Measurements from ENCODE around the gene ZNF580.

The ZNF580 gene, protein sequence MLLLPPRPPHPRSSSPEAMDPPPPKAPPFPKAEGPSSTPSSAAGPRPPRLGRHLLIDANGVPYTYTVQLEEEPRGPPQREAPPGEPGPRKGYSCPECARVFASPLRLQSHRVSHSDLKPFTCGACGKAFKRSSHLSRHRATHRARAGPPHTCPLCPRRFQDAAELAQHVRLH

DNA sequence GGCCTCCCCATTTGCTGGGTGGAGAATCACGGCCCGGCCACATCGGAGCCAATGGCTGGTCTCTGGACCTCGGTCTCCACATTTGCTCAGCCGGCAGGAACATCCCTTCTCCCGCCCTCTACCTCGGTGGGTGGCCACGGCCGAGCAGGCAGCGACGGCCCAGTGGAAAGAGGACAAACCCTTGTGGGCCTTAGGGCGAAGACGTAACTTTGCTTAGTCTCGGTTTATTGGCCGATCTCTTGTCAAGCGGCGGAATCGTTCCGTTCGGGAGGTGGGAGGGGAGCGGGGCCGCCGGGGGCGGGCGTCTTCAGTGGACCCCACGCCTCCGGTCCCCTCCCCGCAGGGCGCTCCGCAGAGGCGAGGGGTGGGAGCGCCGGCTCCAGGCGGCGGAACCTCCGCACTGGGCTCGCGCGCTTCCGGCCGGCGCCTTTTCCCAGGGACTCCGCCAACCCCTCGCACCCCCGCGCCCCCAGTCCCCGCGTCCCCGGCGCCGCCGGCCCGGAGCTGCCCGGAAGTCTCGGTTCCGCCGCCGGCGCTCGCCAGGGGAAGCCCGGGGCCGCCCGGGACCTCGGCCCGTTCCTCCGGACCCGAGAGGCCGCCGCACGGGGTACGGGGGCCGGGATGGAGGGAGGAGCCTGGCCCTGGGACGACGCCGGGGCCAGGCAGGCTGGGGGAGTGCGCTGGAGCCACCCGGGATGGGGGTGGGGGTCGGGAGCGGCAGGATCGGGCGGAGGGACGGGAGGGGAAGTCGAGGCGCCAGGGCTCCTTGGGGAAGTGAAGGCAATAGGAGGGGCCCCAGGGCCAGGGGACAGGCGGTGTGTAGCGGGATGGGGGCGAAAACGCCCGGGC is at the start of gene ZNF580:
Gene ZNF580 (plus strand): TSS at position 426 of the 849 bp plus-strand sequence. CDS start 1,507 bp downstream, outside the sequence.
- H2AFZ ChIP-seq (ENCODE audit: low read depth, low read length), result peak within 1 kb of the TSS; percentile 29
- H3K4me1 ChIP-seq (ENCODE audit: insufficient read depth, low read length), result peaks cover 45% of the 10 kb centered on the region
- peaks cover 16% of the 10 kb centered on the region for H3K36me3 ChIP-seq (ENCODE audit: insufficient read depth, low read length)
- H3K27me3 ChIP-seq (ENCODE audit: insufficient read depth, low read length), result no peaks in the 10 kb centered on the region
- H3K4me3 ChIP-seq (ENCODE audit: low read length), result peak within 1 kb of the TSS; percentile 74
- no peaks in the 10 kb centered on the region for H3K9me3 ChIP-seq (ENCODE audit: low read length)

DNA sequence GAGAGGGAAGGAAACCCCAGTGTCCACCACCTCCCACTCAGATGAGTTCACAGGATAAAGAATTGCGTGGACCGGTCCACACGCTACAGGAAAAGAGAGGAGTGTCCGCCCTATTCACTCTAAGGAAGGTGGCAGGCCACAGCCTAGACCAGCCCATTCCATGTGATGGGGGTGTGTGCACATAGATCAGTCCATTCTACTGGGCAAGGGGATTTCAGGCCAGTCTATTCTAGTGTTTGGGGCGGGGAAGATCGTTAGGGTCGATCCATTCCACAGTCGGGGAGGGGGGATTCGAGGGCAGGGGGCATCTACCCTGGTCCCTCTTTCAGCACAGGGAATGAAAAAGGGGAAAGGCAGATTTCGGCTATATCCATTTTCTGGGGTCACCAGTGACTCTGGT is 49.2 kb upstream of the ZNF580 start:
- Histone ChIP-seq H3K4me3 (ENCODE audit: low read length) (no peak overlapping the region), H3K9me3 (ENCODE audit: low read length) (peaks cover 6% of the 10 kb centered on the region), H3K27me3 (ENCODE audit: insufficient read depth, low read length) (no peaks in the 10 kb centered on the region), H3K4me1 (ENCODE audit: insufficient read depth, low read length) (peaks cover 7% of the 10 kb centered on the region), H2AFZ (ENCODE audit: low read depth, low read length) (no peak overlapping the region), H3K36me3 (ENCODE audit: insufficient read depth, low read length) (peaks cover 43% of the 10 kb centered on the region)

DNA sequence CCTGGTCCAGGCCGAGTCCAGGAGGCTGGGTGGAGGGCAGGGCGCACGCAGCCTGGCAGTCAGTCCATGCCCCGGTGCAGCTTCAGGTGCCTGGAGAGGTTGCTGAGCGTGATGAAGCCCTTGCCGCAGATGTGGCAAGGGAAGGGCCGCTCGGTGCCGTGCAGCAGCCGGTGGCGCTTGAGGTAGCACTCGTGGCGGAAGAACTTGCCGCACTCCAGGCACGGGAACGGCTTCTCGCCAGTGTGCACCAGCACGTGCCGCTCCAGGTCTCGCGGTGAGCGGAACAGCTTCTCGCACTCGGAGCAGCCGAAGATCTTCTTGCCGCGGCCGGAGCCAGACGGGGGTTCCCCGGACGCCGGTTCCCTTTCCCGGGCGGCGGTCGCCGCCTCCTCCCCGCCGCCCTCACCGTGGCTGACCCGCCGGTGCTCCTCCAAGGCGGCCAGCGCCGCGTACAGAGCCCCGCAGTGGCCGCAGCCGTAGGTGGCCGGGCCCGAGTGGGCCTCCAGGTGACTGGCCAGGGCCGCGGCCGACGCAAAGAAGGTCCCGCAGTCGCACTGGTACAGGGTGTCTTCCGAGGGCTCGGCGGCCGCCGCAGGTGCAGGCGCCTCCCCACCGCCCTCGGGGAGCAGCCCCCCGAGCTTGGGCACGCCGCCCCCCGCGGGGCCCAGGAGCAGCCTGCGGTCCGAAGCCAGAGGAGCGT is 48.3 kb upstream of the ZNF580 start:
- H3K4me1 ChIP-seq (ENCODE audit: insufficient read depth, low read length), result peaks cover under 1% of the 10 kb centered on the region
- H3K9me3 ChIP-seq (ENCODE audit: low read length), result peaks cover 6% of the 10 kb centered on the region
- peaks cover 50% of the 10 kb centered on the region for H3K36me3 ChIP-seq (ENCODE audit: insufficient read depth, low read length)
- no peak overlapping the region for H3K4me3 ChIP-seq (ENCODE audit: low read length)
- H3K27me3 ChIP-seq (ENCODE audit: insufficient read depth, low read length), result no peaks in the 10 kb centered on the region
- no peak overlapping the region for H2AFZ ChIP-seq (ENCODE audit: low read depth, low read length)

DNA sequence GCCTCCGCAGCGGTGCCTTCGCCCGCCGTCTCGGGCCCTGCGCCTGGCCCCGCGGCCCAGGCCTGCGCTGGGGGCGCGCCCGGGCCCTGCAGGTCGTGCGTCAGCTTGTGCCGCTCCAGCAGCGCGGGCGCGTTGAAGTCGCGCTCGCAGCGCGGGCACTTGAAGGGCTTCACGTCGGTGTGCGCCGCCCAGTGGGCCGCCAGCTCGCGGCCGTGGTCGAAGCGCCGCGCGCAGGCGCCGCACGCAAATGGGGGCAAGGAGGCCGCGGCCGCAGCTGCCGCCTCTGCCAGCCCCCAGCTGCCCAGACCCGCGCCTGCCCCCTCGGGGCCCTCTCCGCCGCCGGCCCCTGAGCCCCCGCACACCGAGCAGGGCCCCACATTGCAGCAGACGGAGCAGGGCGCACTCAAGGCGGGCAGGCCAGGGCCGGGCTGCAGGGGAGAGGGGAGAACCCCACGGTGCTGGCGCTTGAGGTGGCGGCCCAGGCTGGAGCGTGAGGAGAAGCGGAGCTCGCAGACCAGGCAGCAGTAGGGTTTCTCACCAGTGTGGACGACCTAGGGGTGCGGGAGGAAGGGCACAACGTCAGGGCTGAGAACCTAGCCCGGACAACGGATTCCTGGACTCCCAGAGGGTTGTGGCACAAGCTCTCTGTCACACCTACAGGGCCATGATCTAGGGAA is 47.6 kb upstream of the ZNF580 start:
- peaks cover 6% of the 10 kb centered on the region for H3K9me3 ChIP-seq (ENCODE audit: low read length)
- no peak overlapping the region for H3K4me3 ChIP-seq (ENCODE audit: low read length)
- H3K27me3 ChIP-seq (ENCODE audit: insufficient read depth, low read length), result no peaks in the 10 kb centered on the region
- H3K4me1 ChIP-seq (ENCODE audit: insufficient read depth, low read length), result no peaks in the 10 kb centered on the region
- peaks cover 51% of the 10 kb centered on the region for H3K36me3 ChIP-seq (ENCODE audit: insufficient read depth, low read length)
- no peak overlapping the region for H2AFZ ChIP-seq (ENCODE audit: low read depth, low read length)

DNA sequence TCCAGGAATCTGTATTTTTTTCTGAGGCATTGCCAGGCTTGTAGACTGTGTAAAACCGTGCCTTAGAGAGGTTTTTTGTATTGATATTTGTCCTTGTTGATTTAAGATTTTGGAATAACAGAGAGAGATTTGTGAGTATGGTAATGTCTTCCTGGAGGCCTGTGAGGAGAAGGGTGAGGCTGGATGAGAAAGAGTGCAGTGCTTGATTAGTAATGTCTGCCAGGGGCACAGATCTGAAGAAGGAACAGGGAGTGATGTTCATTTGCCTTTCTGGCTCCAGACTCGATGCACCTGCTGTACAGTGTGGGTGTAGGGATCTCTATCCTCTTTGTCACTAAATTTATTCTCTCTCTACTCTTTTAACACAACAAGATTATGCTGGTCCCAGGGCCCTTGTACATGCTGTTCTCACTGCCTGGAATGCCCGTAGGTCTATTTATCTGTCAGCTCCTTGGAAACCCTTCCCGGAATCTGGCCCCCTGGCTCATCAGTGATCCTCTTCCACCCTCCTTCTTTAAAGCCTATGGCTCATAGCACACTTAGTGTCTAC is 45.7 kb upstream of the ZNF580 start:
- H2AFZ ChIP-seq (ENCODE audit: low read depth, low read length), result no peak overlapping the region
- peaks cover 6% of the 10 kb centered on the region for H3K9me3 ChIP-seq (ENCODE audit: low read length)
- H3K36me3 ChIP-seq (ENCODE audit: insufficient read depth, low read length), result peaks cover 51% of the 10 kb centered on the region
- no peaks in the 10 kb centered on the region for H3K27me3 ChIP-seq (ENCODE audit: insufficient read depth, low read length)
- H3K4me1 ChIP-seq (ENCODE audit: insufficient read depth, low read length), result peaks cover 4% of the 10 kb centered on the region
- H3K4me3 ChIP-seq (ENCODE audit: low read length), result no peak overlapping the region

DNA sequence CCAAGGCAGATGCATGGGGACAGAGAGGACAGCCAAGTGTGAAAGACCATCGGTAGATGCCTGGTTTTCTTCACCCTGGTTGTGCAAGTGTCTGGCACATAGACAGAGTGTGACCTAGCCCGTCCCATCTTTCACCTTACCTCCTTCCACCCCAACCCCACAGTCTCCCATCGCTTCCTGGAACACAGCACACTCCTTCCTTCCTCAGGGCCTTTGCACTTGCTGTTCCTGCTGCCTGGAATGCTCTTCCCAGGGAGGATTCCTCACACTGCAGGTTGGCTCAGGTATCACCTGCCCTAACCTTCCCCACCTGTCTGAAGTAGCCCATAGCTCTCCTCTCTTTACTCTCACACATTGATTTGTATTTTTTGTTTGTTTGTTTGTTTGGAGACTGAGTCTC is 44.5 kb upstream of the ZNF580 start:
- peaks cover 6% of the 10 kb centered on the region for H3K9me3 ChIP-seq (ENCODE audit: low read length)
- H2AFZ ChIP-seq (ENCODE audit: low read depth, low read length), result no peak overlapping the region
- H3K36me3 ChIP-seq (ENCODE audit: insufficient read depth, low read length), result peaks cover 51% of the 10 kb centered on the region
- no peaks in the 10 kb centered on the region for H3K27me3 ChIP-seq (ENCODE audit: insufficient read depth, low read length)
- H3K4me1 ChIP-seq (ENCODE audit: insufficient read depth, low read length), result peaks cover 10% of the 10 kb centered on the region
- H3K4me3 ChIP-seq (ENCODE audit: low read length), result no peak overlapping the region

DNA sequence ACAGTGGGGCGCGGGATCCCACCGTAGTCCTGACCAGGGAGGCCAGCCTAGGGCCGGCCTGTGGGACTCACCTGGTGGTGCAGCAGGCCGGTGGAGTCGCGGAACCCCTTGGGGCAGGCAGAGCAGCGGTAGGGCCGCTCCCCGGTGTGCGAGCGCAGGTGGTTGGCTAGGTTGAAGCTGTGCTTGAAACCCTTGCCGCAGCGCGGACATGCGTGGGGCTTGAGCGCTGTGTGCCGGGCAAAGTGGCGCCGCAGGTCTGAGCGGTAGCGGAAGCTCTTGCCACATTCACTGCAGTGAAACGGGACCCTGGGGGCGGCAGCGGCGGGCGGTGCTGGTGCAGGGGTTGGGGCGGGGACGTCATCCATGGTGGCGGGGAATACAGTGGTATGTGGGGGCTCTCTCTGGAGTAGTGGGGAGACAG is 43.3 kb upstream of the ZNF580 start:
- no peaks in the 10 kb centered on the region for H3K27me3 ChIP-seq (ENCODE audit: insufficient read depth, low read length)
- peaks cover 6% of the 10 kb centered on the region for H3K9me3 ChIP-seq (ENCODE audit: low read length)
- H3K36me3 ChIP-seq (ENCODE audit: insufficient read depth, low read length), result peaks cover 39% of the 10 kb centered on the region
- no peak overlapping the region for H2AFZ ChIP-seq (ENCODE audit: low read depth, low read length)
- H3K4me3 ChIP-seq (ENCODE audit: low read length), result no peak overlapping the region
- H3K4me1 ChIP-seq (ENCODE audit: insufficient read depth, low read length), result peaks cover 10% of the 10 kb centered on the region

DNA sequence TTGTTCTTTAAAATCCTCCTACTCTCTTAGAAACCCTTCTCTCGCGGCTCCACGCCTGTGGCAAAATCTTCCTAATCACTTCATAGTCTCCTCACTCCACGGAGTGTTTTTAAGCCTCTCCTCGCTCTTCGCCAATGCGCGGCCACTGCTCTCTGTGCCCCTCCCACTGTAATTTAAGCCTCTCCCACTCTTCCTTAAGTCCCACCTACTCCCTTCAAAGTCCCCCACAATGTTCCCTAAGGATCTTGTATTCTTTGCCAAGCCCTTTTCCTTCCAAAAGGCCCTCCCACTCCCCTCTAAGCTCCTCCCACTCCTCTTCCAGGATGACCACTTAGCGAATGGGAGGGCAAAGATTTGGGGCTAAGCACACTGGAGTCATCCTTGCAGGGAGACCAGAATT is 42.8 kb upstream of the ZNF580 start:
- Histone ChIP-seq H3K9me3 (ENCODE audit: low read length) (peaks cover 6% of the 10 kb centered on the region), H2AFZ (ENCODE audit: low read depth, low read length) (no peak overlapping the region), H3K4me3 (ENCODE audit: low read length) (peak overlapping the region; percentile 81), H3K4me1 (ENCODE audit: insufficient read depth, low read length) (peaks cover 10% of the 10 kb centered on the region), H3K36me3 (ENCODE audit: insufficient read depth, low read length) (peaks cover 37% of the 10 kb centered on the region), H3K27me3 (ENCODE audit: insufficient read depth, low read length) (no peaks in the 10 kb centered on the region)

DNA sequence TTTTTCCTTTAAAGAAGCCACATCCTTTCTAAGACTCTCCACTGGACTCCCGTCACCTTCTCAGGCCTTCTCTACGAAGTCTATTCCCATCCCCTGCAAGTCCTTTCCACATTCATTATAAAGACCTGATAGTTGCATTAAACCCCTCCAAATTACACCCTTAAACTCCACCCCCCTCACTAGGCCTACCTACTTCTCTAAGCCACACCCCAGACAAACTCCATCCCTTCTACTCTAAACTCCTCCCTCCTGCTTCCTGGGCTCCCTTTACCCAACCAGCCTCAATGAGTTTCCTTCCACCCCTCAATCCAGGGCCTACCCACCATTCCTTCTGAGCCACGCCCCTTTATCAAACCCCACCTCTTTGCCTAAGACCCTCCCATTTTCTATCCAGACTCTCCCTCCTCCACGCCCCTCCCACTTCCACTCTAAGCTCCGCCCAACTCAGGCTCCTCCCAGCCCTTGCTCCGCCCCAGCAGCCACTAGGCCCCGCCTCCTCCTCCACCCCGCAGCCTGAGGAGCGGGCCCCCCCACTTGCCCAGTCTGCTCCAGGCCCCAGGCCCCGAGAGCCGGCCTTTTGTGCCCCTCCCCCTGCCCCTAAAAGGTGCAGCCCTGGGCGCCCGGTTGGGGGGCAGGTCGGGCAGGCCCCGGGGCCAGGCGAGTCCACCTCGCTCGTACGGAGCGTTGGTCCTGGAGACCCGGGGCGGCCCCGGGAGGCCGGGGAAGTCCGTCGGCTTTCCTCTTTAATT is 41.9 kb upstream of the ZNF580 start:
- Histone ChIP-seq H3K4me1 (ENCODE audit: insufficient read depth, low read length) (peaks cover 10% of the 10 kb centered on the region), H3K36me3 (ENCODE audit: insufficient read depth, low read length) (peaks cover 31% of the 10 kb centered on the region), H3K27me3 (ENCODE audit: insufficient read depth, low read length) (no peaks in the 10 kb centered on the region), H2AFZ (ENCODE audit: low read depth, low read length) (peak overlapping the region; percentile 49), H3K4me3 (ENCODE audit: low read length) (peak overlapping the region; percentile 81), H3K9me3 (ENCODE audit: low read length) (peaks cover 6% of the 10 kb centered on the region)

DNA sequence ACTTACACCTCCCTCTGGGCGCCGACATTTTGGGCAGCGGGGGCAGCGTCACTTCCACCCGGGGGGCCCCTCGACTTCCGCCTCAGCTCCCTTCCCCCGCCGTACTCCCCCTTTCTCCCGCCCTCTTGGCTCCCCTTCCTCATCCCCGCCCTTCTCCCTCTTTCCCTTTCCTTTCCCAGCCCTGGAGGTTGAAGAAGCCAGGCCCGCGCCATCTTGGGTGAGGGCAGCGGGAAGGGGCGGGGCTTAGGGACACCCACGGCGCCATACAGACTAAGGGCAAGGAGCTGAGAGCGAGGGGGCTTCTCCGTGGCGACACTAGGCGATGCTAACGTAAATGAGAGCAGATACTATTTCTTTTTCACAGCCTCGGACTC is 41.3 kb upstream of the ZNF580 start, which contains the start of gene FIZ1:
Gene FIZ1 (minus strand): TSS at position 50 of the 374 bp plus-strand sequence. CDS start 1,652 bp downstream, outside the sequence.
- Histone ChIP-seq H3K36me3 (ENCODE audit: insufficient read depth, low read length) (peaks cover 29% of the 10 kb centered on the region), H3K4me3 (ENCODE audit: low read length) (peak within 1 kb of the TSS; percentile 81), H3K9me3 (ENCODE audit: low read length) (peaks cover 6% of the 10 kb centered on the region), H3K27me3 (ENCODE audit: insufficient read depth, low read length) (no peaks in the 10 kb centered on the region), H2AFZ (ENCODE audit: low read depth, low read length) (peak within 1 kb of the TSS; percentile 49), H3K4me1 (ENCODE audit: insufficient read depth, low read length) (peaks cover 11% of the 10 kb centered on the region)

DNA sequence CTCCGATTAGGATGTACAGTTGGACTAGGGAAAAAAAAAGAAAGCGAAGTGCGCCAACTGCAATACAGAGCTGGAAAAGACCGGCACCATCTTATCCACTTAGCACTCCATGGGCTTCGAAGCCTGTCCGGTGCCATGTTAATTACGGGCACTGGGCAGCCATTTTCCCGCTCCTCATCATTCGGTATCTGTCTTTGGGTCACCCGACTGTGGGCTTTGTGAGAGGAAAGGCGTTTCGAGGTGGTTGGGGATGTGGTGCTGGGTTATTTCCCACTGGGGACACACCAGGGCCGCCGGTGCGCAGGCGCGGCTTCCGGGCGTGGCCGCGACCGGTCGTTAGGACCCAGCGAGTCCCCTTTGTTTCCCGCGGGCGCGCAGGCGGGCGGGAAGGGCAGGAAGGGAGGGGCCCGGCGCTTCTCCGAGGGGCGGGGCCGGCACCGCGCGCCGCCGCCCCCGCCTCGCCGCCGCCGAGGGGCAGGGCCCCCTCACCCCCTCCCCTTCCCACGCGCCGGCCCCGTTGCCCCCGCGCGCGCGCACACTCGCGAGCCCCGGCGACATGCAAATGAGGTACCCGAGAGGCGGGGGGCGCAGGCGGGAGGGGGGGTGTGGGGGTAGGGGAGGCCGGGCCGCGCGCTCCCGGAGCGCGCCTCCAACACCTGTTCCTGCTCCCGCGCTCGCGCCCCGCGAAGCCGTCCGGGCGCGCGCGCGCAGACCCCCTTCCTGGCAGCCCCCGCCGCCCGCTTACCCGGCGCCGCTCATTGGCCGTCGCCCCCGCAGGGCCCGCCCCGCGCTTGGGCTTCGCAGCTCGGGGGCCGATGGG is 40.8 kb upstream of the ZNF580 start, which contains the start of gene ZNF524:
Gene ZNF524 (plus strand): TSS at position 447 of the 820 bp plus-strand sequence. CDS start 1,825 bp downstream, outside the sequence.
- H3K36me3 ChIP-seq (ENCODE audit: insufficient read depth, low read length), result peaks cover 23% of the 10 kb centered on the region
- peaks cover 6% of the 10 kb centered on the region for H3K9me3 ChIP-seq (ENCODE audit: low read length)
- peak within 1 kb of the TSS; percentile 81 for H3K4me3 ChIP-seq (ENCODE audit: low read length)
- peak within 1 kb of the TSS; percentile 49 for H2AFZ ChIP-seq (ENCODE audit: low read depth, low read length)
- peaks cover 15% of the 10 kb centered on the region for H3K4me1 ChIP-seq (ENCODE audit: insufficient read depth, low read length)
- H3K27me3 ChIP-seq (ENCODE audit: insufficient read depth, low read length), result no peaks in the 10 kb centered on the region
